PC-3 (cell line): Measurements from ENCODE around the gene RPS21.

Source experiments
- CTCF ChIP-seq: fragments of 300-600 bp; sonication (generic); conservative IDR thresholded peaks from 2 replicates; pipeline ENCODE4 v1.5.1; 2017; ENCODE audit warnings: antibody characterized with exemption, low read depth, mild to moderate bottlenecking, low read length
- EZH2 ChIP-seq: fragments of 300-600 bp; sonication (generic); IDR thresholded peaks from one replicate; pipeline ENCODE4 v1.6.1; 2017; ENCODE audit warnings: antibody characterized with exemption, mild to moderate bottlenecking, low read length; ENCODE audit not compliant: unreplicated experiment
- EZH2phosphoT487 ChIP-seq: fragments of 300-600 bp; sonication (generic); IDR thresholded peaks from 2 replicates; pipeline ENCODE4 v1.6.1; 2018; ENCODE audit warnings: mild to moderate bottlenecking, antibody characterized with exemption, low read length, borderline replicate concordance

GRCh38 chr20:62372042-62372993 lies 14.6 kb upstream of the RPS21 start:
- TF ChIP-seq EZH2 (no peak), CTCF (no peak), EZH2phosphoT487 (no peak)
